ENCODE data around the gene ALK. TPM values are rescaled to one million over a fixed set of nuclear protein-coding genes. Genes with fewer than 3 reads are reported as not detected.

The ALK gene
- total RNA-seq, 1 donor = under 0.01 TPM

- DNase-seq (ENCODE audit: low read depth in 2 of 3, low spot score in 2 of 3) = no peak
Observed at GRCh38 chr2:29351916-29352591, 569.3 kb downstream of the ALK start.

- no peak for DNase-seq (ENCODE audit: low read depth in 2 of 3, low spot score in 2 of 3)
Observed at GRCh38 chr2:29351248-29351647, 570.1 kb downstream of the ALK start.

GRCh38 chr2:29349316-29350030 lies 571.9 kb downstream of the ALK start:
- no peak for DNase-seq (ENCODE audit: low read depth in 2 of 3, low spot score in 2 of 3)

- DNase-seq (ENCODE audit: low read depth in 2 of 3, low spot score in 2 of 3) = no peak
Observed at GRCh38 chr2:29347774-29348461, 573.5 kb downstream of the ALK start.

GRCh38 chr2:29345236-29345635 lies 576.1 kb downstream of the ALK start:
- no peak for DNase-seq (ENCODE audit: low read depth in 2 of 3, low spot score in 2 of 3)

GRCh38 chr2:29343830-29344229 lies 577.6 kb downstream of the ALK start:
- DNase-seq (ENCODE audit: low read depth in 2 of 3, low spot score in 2 of 3) = no peak

GRCh38 chr2:29336341-29337241 lies 584.8 kb downstream of the ALK start:
- DNase-seq (ENCODE audit: low read depth in 2 of 3, low spot score in 2 of 3) = no peak

- DNase-seq (ENCODE audit: low read depth in 2 of 3, low spot score in 2 of 3) = no peak
Observed at GRCh38 chr2:29335396-29335795, 586.0 kb downstream of the ALK start.

GRCh38 chr2:29334706-29335105 lies 586.7 kb downstream of the ALK start:
- DNase-seq (ENCODE audit: low read depth in 2 of 3, low spot score in 2 of 3) = no peak

- no peak for DNase-seq (ENCODE audit: low read depth in 2 of 3, low spot score in 2 of 3)
Observed at GRCh38 chr2:29332540-29332939, 588.8 kb downstream of the ALK start.

- no peak for DNase-seq (ENCODE audit: low read depth in 2 of 3, low spot score in 2 of 3)
Observed at GRCh38 chr2:29329899-29330298, 591.5 kb downstream of the ALK start.

GRCh38 chr2:29326926-29327325 lies 594.5 kb downstream of the ALK start:
- no peak for DNase-seq (ENCODE audit: low read depth in 2 of 3, low spot score in 2 of 3)

GRCh38 chr2:29325544-29325943 lies 595.8 kb downstream of the ALK start:
- no peak for DNase-seq (ENCODE audit: low read depth in 2 of 3, low spot score in 2 of 3)

GRCh38 chr2:29323961-29324360 lies 597.4 kb downstream of the ALK start:
- peak in 1 of 3 donors; percentile 15 for DNase-seq (ENCODE audit: low read depth in 2 of 3, low spot score in 2 of 3)

- DNase-seq (ENCODE audit: low read depth in 2 of 3, low spot score in 2 of 3) = no peak
Observed at GRCh38 chr2:29323301-29323700, 598.1 kb downstream of the ALK start.

- DNase-seq (ENCODE audit: low read depth in 2 of 3, low spot score in 2 of 3) = peak in 2 of 3 donors; percentile 41 to 71
Observed at GRCh38 chr2:29322011-29322410, 599.4 kb downstream of the ALK start.

- peak in 1 of 3 donors; percentile 31 for DNase-seq (ENCODE audit: low read depth in 2 of 3, low spot score in 2 of 3)
Observed at GRCh38 chr2:29317801-29318485, 603.4 kb downstream of the ALK start.

GRCh38 chr2:29317077-29317517 lies 604.3 kb downstream of the ALK start:
- peak in 1 of 3 donors; percentile 36 for DNase-seq (ENCODE audit: low read depth in 2 of 3, low spot score in 2 of 3)

GRCh38 chr2:29314816-29315571 lies 606.4 kb downstream of the ALK start:
- peak in 2 of 3 donors; percentile 59 to 80 for DNase-seq (ENCODE audit: low read depth in 2 of 3, low spot score in 2 of 3)

All from hematopoietic multipotent progenitor cell (in vitro differentiated cells).